Heart left ventricle (tissue), 13 donors: ENCODE data around the gene HCST.

ENCODE experiments used
- CTCF ChIP-seq, 12 donors: fragments of 200-600 bp; sonication (generic) in 4 of 12; IDR thresholded peaks; one replicate each; pipeline versions ENCODE4 v1.5.0 to v1.8.0; 2018 to 2022; ENCODE audit warnings: antibody characterized with exemption in 12 of 12, mild to moderate bottlenecking in 5 of 12
- POLR2A ChIP-seq, 2 donors: fragments of 450-650 bp; IDR thresholded peaks; one replicate each; pipeline ENCODE4 v1.6.1; 2017; ENCODE audit warnings: antibody characterized with exemption in 2 of 2, mild to moderate bottlenecking in 2 of 2, moderate library complexity in 2 of 2
- donor health status: ischemic (EF 13 %, LVEDD 7.1; RV severe dilation, severe dysfunction).
- donor health status: DM: no; HTN: yes; CAD: no.
- donor health status: DM: no; HTN: no; CAD: no.
- donor health status: ischemic (EF 25% LVEDD 6.9; RV normal size, moderate dysfunction).
- donor health status: ischemic (EF 25% LVEDD 5.7; RV mildly dilated, moderate dysfunction).
- donor health status: ischemic (EF 35%, LVEDD 5.7; RV mildly dilated, moderate dysfunction).
- donor health status: nonischemic (EF 11% LVEDD 7.7; RV severe dilation, severe dysfunction).
- donor health status: DM: yes; HTN: yes; CAD: no.
- donor health status: PGD.
- donor health status: ischemic (EF 29% LVEDD 5.4; RV normal size, mild dysfunction).
- donor health status: nonischemic (EF 23%, LVEDD 6.1; RV moderate dilation, normal function).

DNA sequence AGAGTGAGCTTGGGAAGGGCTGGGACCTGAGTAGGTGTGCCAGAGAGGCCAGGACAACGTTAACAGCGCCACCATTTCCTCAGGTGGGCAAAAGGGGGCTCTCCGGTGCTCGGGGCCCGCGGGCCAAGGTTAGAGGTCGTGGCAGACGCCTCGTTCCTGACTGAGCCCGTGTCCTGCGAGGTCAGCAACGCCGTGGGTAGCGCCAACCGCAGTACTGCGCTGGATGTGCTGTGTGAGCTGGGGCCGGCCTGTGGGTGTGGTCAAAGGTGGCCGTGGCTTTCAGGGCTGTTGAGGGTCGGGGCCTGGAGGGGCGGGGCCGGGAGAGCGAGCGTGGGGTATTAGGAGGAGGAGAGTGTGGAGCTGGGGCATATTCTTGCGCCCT lies 41.9 kb upstream of the HCST start:
- TF ChIP-seq POLR2A (IDR thresholded peaks at IDR 0.05) (no peak), CTCF (IDR thresholded peaks at IDR 0.05) (no peak)
